Right lobe of liver (tissue), 4 donors: ENCODE results near the gene RBM47.

ENCODE experiments used
- POLR2A ChIP-seq: fragments of 450-650 bp; IDR thresholded peaks from one replicate; pipeline ENCODE4 v1.6.1; 2017; ENCODE audit warnings: antibody characterized with exemption, mild to moderate bottlenecking
- TF ChIP-seq, protein P1 (sequence below), 4 donors: fragments of 200-600 bp in 3 of 4; fragments of 450-650 bp in 1 of 4; IDR thresholded peaks; one replicate each; pipeline versions ENCODE4 v1.5.1 to v1.8.0; 2016 to 2022; ENCODE audit warnings: antibody characterized with exemption in 4 of 4, mild to moderate bottlenecking in 2 of 4
- donor health status: DM: no; HTN: no; CAD: no.
- donor health status: DM: no; HTN: no; CAD: no.
- donor health status: DM: no; HTN: yes; CAD: no.

GRCh38 chr4:40490481-40490880 is 139.2 kb downstream of the RBM47 start:
- TF ChIP-seq POLR2A = no peak
- TF ChIP-seq, protein P1, sequence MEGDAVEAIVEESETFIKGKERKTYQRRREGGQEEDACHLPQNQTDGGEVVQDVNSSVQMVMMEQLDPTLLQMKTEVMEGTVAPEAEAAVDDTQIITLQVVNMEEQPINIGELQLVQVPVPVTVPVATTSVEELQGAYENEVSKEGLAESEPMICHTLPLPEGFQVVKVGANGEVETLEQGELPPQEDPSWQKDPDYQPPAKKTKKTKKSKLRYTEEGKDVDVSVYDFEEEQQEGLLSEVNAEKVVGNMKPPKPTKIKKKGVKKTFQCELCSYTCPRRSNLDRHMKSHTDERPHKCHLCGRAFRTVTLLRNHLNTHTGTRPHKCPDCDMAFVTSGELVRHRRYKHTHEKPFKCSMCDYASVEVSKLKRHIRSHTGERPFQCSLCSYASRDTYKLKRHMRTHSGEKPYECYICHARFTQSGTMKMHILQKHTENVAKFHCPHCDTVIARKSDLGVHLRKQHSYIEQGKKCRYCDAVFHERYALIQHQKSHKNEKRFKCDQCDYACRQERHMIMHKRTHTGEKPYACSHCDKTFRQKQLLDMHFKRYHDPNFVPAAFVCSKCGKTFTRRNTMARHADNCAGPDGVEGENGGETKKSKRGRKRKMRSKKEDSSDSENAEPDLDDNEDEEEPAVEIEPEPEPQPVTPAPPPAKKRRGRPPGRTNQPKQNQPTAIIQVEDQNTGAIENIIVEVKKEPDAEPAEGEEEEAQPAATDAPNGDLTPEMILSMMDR (IDR thresholded peaks at IDR 0.05) = no peak
